Cardiac fibroblast (primary cell): Measurements from ENCODE around the gene PTBP1.
"Not testable (repeated sequence)": the region's sequence is repeated elsewhere in the genome, so short reads cannot be mapped to it uniquely, and the experiment has no call there.

Experiments
- DNase-seq, 2 donors: peaks; one replicate each; pipeline versions ENCODE4 v3.0.0 to v3.0.0-alpha.2; 2010; ENCODE audit warnings: low read depth in 2 of 2
- H3K4me3 ChIP-seq, 2 donors: replicated peaks in 1 of 2; 1 replicate in 1 of 2; 2 replicates in 1 of 2; pipeline ENCODE4 v1.5.1; 2011; ENCODE audit warnings: low read depth in 2 of 2, low read length in 2 of 2, mild to moderate bottlenecking in 2 of 2, moderate library complexity in 1 of 2
- CTCF ChIP-seq: IDR thresholded peaks from one replicate; pipeline ENCODE4 v1.5.1; 2011; ENCODE audit warnings: low read depth, mild to moderate bottlenecking, low read length, inconsistent platforms

Gene PTBP1

GRCh38 chr19:850221-850978 lies 53.1 kb downstream of the PTBP1 start:
- peak; percentile 89 to 99 for DNase-seq
- H3K4me3 ChIP-seq: peak overlapping the region; percentile 5 to 13

GRCh38 chr19:850979-851335 lies 53.7 kb downstream of the PTBP1 start:
- peak overlapping the region; percentile 5 to 13 for H3K4me3 ChIP-seq
- TF ChIP-seq CTCF: no peak
- DNase-seq: no peak

More at GRCh38 chr19:850221-850978, 53.1 kb downstream of the PTBP1 start:
- TF ChIP-seq CTCF: no peak

GRCh38 chr19:852136-853013 lies 55.1 kb downstream of the PTBP1 start, which contains the start of gene ELANE:
Gene ELANE, plus strand, starts transcription at chr19:852303. Its CDS starts 26 bp downstream, at chr19:852329.
- no peak within 1 kb of the TSS for H3K4me3 ChIP-seq

GRCh38 chr19:853014-853585 lies 55.8 kb downstream of the PTBP1 start:
- no peak for TF ChIP-seq CTCF
- H3K4me3 ChIP-seq: no peak overlapping the region
- no peak for DNase-seq

More at GRCh38 chr19:852136-853013, 55.1 kb downstream of the PTBP1 start, which contains the start of gene ELANE:
- no peak for TF ChIP-seq CTCF
- DNase-seq: no peak

GRCh38 chr19:853614-854220 lies 56.5 kb downstream of the PTBP1 start:
- H3K4me3 ChIP-seq, DNase-seq: not testable (repeated sequence)

- no peak for DNase-seq
- no peak overlapping the region for H3K4me3 ChIP-seq
- no peak for TF ChIP-seq CTCF
These were observed 57.3 kb downstream of the PTBP1 start for GRCh38 chr19:854549-854948.
